PC-9 (cell line): ENCODE results near the gene TSHZ2. TPM values are rescaled to one million over a fixed set of nuclear protein-coding genes. Genes with fewer than 3 reads are reported as not detected.

ENCODE experiments used
- BruUV-seq: library from RNA; stranded (reverse); fragments of 400-500 nt; replicated peaks from 2 replicates; lab custom pipeline; 2021; lab: Mats Ljungman, UMichigan
- CTCF ChIA-PET: fragments of 300-600 bp; sonication (Branson Sonifier 250); formaldehyde crosslinking; loops from one replicate; lab custom pipeline; 2022; ENCODE audit warnings: antibody characterized with exemption; lab: Charles Lee
- POLR2A ChIA-PET: fragments of 300-600 bp; sonication (Branson Sonifier 250); formaldehyde crosslinking; loops from one replicate; lab custom pipeline; 2022; ENCODE audit warnings: antibody characterized with exemption; ENCODE audit not compliant: unreplicated experiment; lab: Charles Lee
- DNase-seq, 2 experiments: peaks; one replicate each; pipeline versions ENCODE4 v3.0.0 to v3.0.0-alpha.2; 2015 to 2022; ENCODE audit warnings: mixed read lengths in 1 of 2
- H2AFZ ChIP-seq: fragments of 200-600 bp; sonication (generic); 2 replicates; pipeline ENCODE4 v1.8.1; 2017; ENCODE audit warnings: antibody characterized with exemption
- H3F3A ChIP-seq: fragments of 200-600 bp; sonication (generic); 2 replicates; pipeline ENCODE4 v1.8.1; 2017; ENCODE audit warnings: antibody characterized with exemption, mild to moderate bottlenecking, low read depth; ENCODE audit not compliant: insufficient read depth
- H3K27ac ChIP-seq: fragments of 200-600 bp; sonication (generic); 2 replicates; pipeline ENCODE4 v1.6.1; 2016; ENCODE audit warnings: mixed run types
- H3K27me3 ChIP-seq: fragments of 200-600 bp; sonication (generic); 2 replicates; pipeline ENCODE4 v1.6.1; 2016; ENCODE audit warnings: low read depth, mixed run types; ENCODE audit not compliant: insufficient read depth
- H3K36me3 ChIP-seq: fragments of 200-600 bp; sonication (generic); 2 replicates; pipeline ENCODE4 v1.6.1; 2016; ENCODE audit warnings: low read depth, mixed run types
- H3K4me1 ChIP-seq: fragments of 200-600 bp; sonication (generic); replicated peaks from 2 replicates; pipeline ENCODE4 v1.6.1; 2016; ENCODE audit warnings: mixed run types; ENCODE audit not compliant: insufficient read depth
- H3K4me2 ChIP-seq: fragments of 200-600 bp; sonication (generic); 2 replicates; pipeline ENCODE4 v1.6.1; 2017; ENCODE audit warnings: mixed run types
- H3K4me3 ChIP-seq: fragments of 200-600 bp; sonication (generic); 2 replicates; pipeline ENCODE4 v1.6.1; 2016; ENCODE audit warnings: mixed run types
- H3K79me2 ChIP-seq: fragments of 200-600 bp; sonication (generic); 2 replicates; pipeline ENCODE4 v1.6.1; 2017; ENCODE audit warnings: low read depth, mixed run types
- H3K9me2 ChIP-seq: fragments of 200-600 bp; sonication (generic); 2 replicates; pipeline ENCODE4 v1.8.1; 2017; ENCODE audit warnings: mild to moderate bottlenecking; ENCODE audit not compliant: insufficient read depth
- H3K9me3 ChIP-seq: fragments of 200-600 bp; sonication (generic); 2 replicates; pipeline ENCODE4 v1.8.1; 2016; ENCODE audit warnings: low read depth; ENCODE audit not compliant: insufficient read depth
- H4K20me1 ChIP-seq: fragments of 200-600 bp; sonication (generic); 2 replicates; pipeline ENCODE4 v1.8.1; 2017; ENCODE audit not compliant: insufficient read depth
- CTCF ChIP-seq: fragments of 200-600 bp; sonication (generic); conservative IDR thresholded peaks from 2 replicates; pipeline ENCODE4 v1.6.1; 2017; ENCODE audit warnings: mixed run types, antibody characterized with exemption, mild to moderate bottlenecking, moderate library complexity
- EZH2 ChIP-seq: fragments of 200-600 bp; sonication (generic); IDR thresholded peaks from 2 replicates; pipeline ENCODE4 v1.8.0; 2017; ENCODE audit warnings: antibody characterized with exemption, low read depth
- intact Hi-C: fragments of 100-400 bp; cut with micrococcal nuclease; formaldehyde crosslinking; loops from one replicate; pipeline ENCODE4 v1.10.0; 2022; ENCODE audit not compliant: unreplicated experiment
- total RNA-seq: library from RNA; stranded (reverse); gene quantifications from 2 replicates; pipeline ENCODE4 v1.2.3, GENCODE V29; 2021

Gene TSHZ2
- total RNA-seq, 1 experiment from 2014 or later: not detected

DNA sequence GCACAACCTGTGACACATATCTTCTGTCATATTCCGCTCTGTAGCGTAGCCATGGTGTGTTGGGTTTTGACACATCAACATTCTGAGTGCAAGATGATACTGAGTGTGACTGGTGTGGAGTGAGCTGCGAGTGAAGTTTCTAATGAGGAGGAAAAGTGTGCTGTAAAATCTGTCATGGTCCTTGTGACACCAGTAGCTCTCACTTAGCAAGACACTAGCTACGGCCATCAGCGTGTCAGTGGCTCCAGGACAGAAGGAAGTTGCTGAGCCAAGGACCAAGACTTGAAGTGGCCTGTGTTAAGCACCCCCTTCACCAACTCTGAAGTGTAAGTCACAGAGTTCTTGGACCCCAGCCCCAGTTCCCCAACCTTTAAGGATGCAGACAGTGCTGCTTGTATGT lies 72.1 kb downstream of the TSHZ2 start:
- Histone ChIP-seq H3K36me3 (no peaks in the 10 kb centered on the region), H3F3A (no peaks in the 10 kb centered on the region), H3K9me2 (0 out of 2 replicates have a peak, but pooled peaks cover 3% of the 10 kb centered on the region), H3K9me3 (no peaks in the 10 kb centered on the region), H2AFZ (no peak overlapping the region), H3K4me3 (no peak overlapping the region), H3K4me2 (no peak overlapping the region), H3K27me3 (peaks cover 53% of the 10 kb centered on the region), H3K27ac (no peak overlapping the region), H3K4me1 (no peaks in the 10 kb centered on the region), H3K79me2 (no peaks in the 10 kb centered on the region), H4K20me1 (no peaks in the 10 kb centered on the region)
- no peak for TF ChIP-seq CTCF
- TF ChIP-seq EZH2: no peak
- intact Hi-C loops: no loop called here
- DNase-seq: no peak
- ChIA-PET POLR2A (no interaction called here), CTCF (no interaction called here)
- BruUV-seq: no TSS peak

- H2AFZ ChIP-seq: no peak overlapping the region
- ChIA-PET POLR2A (no interaction called here), CTCF (no interaction called here)
- peaks cover 64% of the 10 kb centered on the region for H3K27me3 ChIP-seq
- H3K4me2 ChIP-seq: no peak overlapping the region
- no peaks in the 10 kb centered on the region for H3K9me3 ChIP-seq
- no peaks in the 10 kb centered on the region for H3K4me1 ChIP-seq
- H4K20me1 ChIP-seq: no peaks in the 10 kb centered on the region
- H3K4me3 ChIP-seq: no peak overlapping the region
- H3K27ac ChIP-seq: no peak overlapping the region
- no peaks in the 10 kb centered on the region for H3K36me3 ChIP-seq
- no TSS peak for BruUV-seq
- no peaks in the 10 kb centered on the region for H3K79me2 ChIP-seq
- DNase-seq: no peak
- intact Hi-C loops: no loop called here
- TF ChIP-seq EZH2 (no peak), CTCF (no peak)
- H3K9me2 ChIP-seq: 0 out of 2 replicates have a peak, but pooled peaks cover 3% of the 10 kb centered on the region
- no peaks in the 10 kb centered on the region for H3F3A ChIP-seq
Observed at GRCh38 chr20:53045941-53046340, 73.8 kb downstream of the TSHZ2 start.

DNA sequence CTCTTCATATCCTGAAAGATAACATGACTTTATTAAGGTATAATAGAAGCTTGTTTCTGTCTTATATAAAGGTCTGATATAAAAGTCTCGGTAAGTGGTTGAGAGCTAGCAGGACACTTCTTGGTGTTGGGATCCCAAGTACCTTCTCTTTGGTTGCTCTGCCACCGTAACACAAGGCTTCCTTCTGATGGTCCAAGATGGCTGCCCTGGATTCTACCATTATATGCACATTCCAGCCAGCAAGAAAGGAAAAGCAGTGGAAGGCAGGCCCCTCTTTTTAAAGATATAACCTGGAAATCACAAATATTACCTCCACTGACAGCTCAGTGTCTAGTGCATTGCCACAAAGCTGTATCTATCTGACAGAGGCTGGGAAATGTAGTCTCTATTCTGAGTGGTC lies 75.0 kb downstream of the TSHZ2 start:
- Histone ChIP-seq H3K9me2 (0 out of 2 replicates have a peak, but pooled peaks cover 3% of the 10 kb centered on the region), H3K27ac (no peak overlapping the region), H3K4me3 (no peak overlapping the region), H3K4me1 (no peaks in the 10 kb centered on the region), H4K20me1 (no peaks in the 10 kb centered on the region), H3K4me2 (no peak overlapping the region), H3K9me3 (no peaks in the 10 kb centered on the region), H3K36me3 (no peaks in the 10 kb centered on the region), H3F3A (no peaks in the 10 kb centered on the region), H2AFZ (no peak overlapping the region), H3K79me2 (no peaks in the 10 kb centered on the region), H3K27me3 (peaks cover 76% of the 10 kb centered on the region)
- no TSS peak for BruUV-seq
- no peak for DNase-seq
- POLR2A ChIA-PET: no interaction called here
- intact Hi-C loops: no loop called here
- CTCF ChIA-PET: no interaction called here
- TF ChIP-seq CTCF (no peak), EZH2 (no peak)
